ENCODE data around the gene CDS2. TPM values are rescaled to one million over a fixed set of nuclear protein-coding genes. Genes with fewer than 3 reads are reported as not detected.
A peak's percentile ranks its signal among the peaks of the same experiment; 100 is the strongest.

CDS2 gene
- total RNA-seq, 2 donors from 2014 or later: 26.2 to 61.8 TPM

GRCh38 chr20:5118220-5119142, 8.3 kb upstream of the CDS2 start:
- 4% methylated on average over 23 of the region's 23 CpGs for WGBS
- Histone ChIP-seq H3K36me3 (peaks cover 0 to 8% of the 10 kb centered on the region in 2 donors), H3K27ac (peak overlapping the region in 1 of 2 donors; percentile 88), H3K4me1 (replicated peaks) (peaks cover 7% of the 10 kb centered on the region), H3K4me3 (peak overlapping the region; percentile 66 to 71), H3K9me3 (no peaks in the 10 kb centered on the region), H3K27me3 (replicated peaks; ENCODE audit: insufficient read depth) (no peaks in the 10 kb centered on the region)
- DNase-seq (ENCODE audit: low spot score): no peak
- no peak for TF ChIP-seq POLR2AphosphoS5 (IDR thresholded peaks at IDR 0.05)
- TF ChIP-seq CTCF (IDR thresholded peaks at IDR 0.05): no peak
- TF ChIP-seq POLR2A (IDR thresholded peaks at IDR 0.05): no peak
- intact Hi-C loops (cut with DNase I): no loop called here

GRCh38 chr20:5119143-5119434, 7.7 kb upstream of the CDS2 start:
- under 1% methylated on average over 21 of the region's 21 CpGs for WGBS
- intact Hi-C loops (cut with DNase I): no loop called here
- Histone ChIP-seq H3K4me3 (peak overlapping the region; percentile 66 to 71), H3K9me3 (no peaks in the 10 kb centered on the region), H3K27ac (peak overlapping the region; percentile 88 to 90), H3K4me1 (replicated peaks) (peaks cover 7% of the 10 kb centered on the region), H3K27me3 (replicated peaks; ENCODE audit: insufficient read depth) (no peaks in the 10 kb centered on the region), H3K36me3 (peaks cover 0 to 8% of the 10 kb centered on the region in 2 donors)
- no peak for DNase-seq (ENCODE audit: low spot score)
- TF ChIP-seq POLR2A (IDR thresholded peaks at IDR 0.05): no peak
- no peak for TF ChIP-seq CTCF (IDR thresholded peaks at IDR 0.05)
- TF ChIP-seq POLR2AphosphoS5 (IDR thresholded peaks at IDR 0.05): no peak

- Histone ChIP-seq H3K4me1 (replicated peaks) (peaks cover 7% of the 10 kb centered on the region), H3K4me3 (peak within 1 kb of the TSS; percentile 66 to 71), H3K27me3 (replicated peaks; ENCODE audit: insufficient read depth) (no peaks in the 10 kb centered on the region), H3K36me3 (peaks cover 0 to 8% of the 10 kb centered on the region in 2 donors), H3K27ac (peak within 1 kb of the TSS; percentile 88 to 90), H3K9me3 (no peaks in the 10 kb centered on the region)
- WGBS: under 1% methylated on average over 71 of the region's 71 CpGs
- intact Hi-C loops (cut with DNase I): no loop called here
- DNase-seq (ENCODE audit: low spot score): peak; percentile 97
- TF ChIP-seq POLR2A (IDR thresholded peaks at IDR 0.05) (peak; percentile 92), CTCF (IDR thresholded peaks at IDR 0.05) (peak in 2 of 4 experiments; percentile 41 to 54), POLR2AphosphoS5 (IDR thresholded peaks at IDR 0.05) (peak; percentile 96)
Measured at GRCh38 chr20:5119435-5120184, 7.2 kb upstream of the CDS2 start, which contains the start of gene PCNA. Gene PCNA (minus strand): TSS chr20:5119958. CDS start chr20:5119798, 160 bp downstream.

GRCh38 chr20:5120185-5120476, 6.7 kb upstream of the CDS2 start:
- peak overlapping the region; percentile 88 to 90 for H3K27ac ChIP-seq
- TF ChIP-seq CTCF (IDR thresholded peaks at IDR 0.05) (no peak), POLR2A (IDR thresholded peaks at IDR 0.05) (peak; percentile 47)
- intact Hi-C loops (cut with DNase I): no loop called here
- peak overlapping the region; percentile 66 to 71 for H3K4me3 ChIP-seq
- H3K4me1 ChIP-seq (replicated peaks): peaks cover 7% of the 10 kb centered on the region
- H3K27me3 ChIP-seq (replicated peaks; ENCODE audit: insufficient read depth): no peaks in the 10 kb centered on the region
- H3K9me3 ChIP-seq: no peaks in the 10 kb centered on the region
- WGBS: under 1% methylated on average over 9 of the region's 9 CpGs
- H3K36me3 ChIP-seq: peaks cover 0 to 8% of the 10 kb centered on the region in 2 donors
- DNase-seq (ENCODE audit: low spot score): no peak

Data from prostate gland (tissue), 2 donors.